ENCODE results near the gene DHX9.
"Not testable (repeated sequence)": the region's sequence is repeated elsewhere in the genome, so short reads cannot be mapped to it uniquely, and the experiment has no call there.

DHX9 gene

DNA sequence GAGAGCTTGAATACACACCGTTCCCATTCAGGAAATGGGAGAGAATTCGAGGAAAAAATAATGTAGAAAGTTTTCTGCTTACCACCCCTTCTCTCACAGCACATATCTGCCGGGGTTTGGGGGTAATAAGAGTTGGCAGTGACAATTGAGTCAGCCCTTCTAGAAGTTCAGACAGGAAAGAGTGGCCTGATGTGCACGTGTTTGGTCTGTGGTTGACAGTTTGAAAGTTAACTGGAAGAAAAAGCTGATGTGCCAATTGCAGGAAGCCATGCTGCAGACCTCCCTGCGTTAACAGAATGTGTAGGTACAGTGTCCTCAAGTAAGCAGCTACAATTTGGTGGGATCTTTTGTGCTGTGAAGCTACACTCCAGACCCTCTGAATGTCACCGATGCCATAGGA, 50.9 kb downstream of the DHX9 start:
- H3K4me3 ChIP-seq (ENCODE audit: insufficient read depth in 1 of 2, low read depth in 1 of 2, low read length in 2 of 2) = no peak overlapping the region
- no peak overlapping the region for H2BK120ac ChIP-seq (ENCODE audit: low read depth, low read length)
- H3K9ac ChIP-seq (ENCODE audit: low read length) = no peak overlapping the region
- H3K4me2 ChIP-seq (ENCODE audit: low read length, poor library complexity, severe bottlenecking) = no peak overlapping the region
- no peaks in the 10 kb centered on the region for H3K9me3 ChIP-seq (ENCODE audit: control insufficient read depth, low read length)
- H3K4ac ChIP-seq (ENCODE audit: low read depth in 1 of 2, low read length in 2 of 2) = no peak overlapping the region
- H2AFZ ChIP-seq (ENCODE audit: low read depth, low read length) = no peak overlapping the region
- DNase-seq = no peak
- no peak overlapping the region for H3K23ac ChIP-seq (ENCODE audit: low read length in 2 of 2)
- no peak overlapping the region for H2BK15ac ChIP-seq (ENCODE audit: low read depth, poor library complexity, severe bottlenecking)
- H3K79me1 ChIP-seq (replicated peaks; ENCODE audit: low read length, poor library complexity, severe bottlenecking) = peaks cover 4% of the 10 kb centered on the region
- no peak overlapping the region for H3K27ac ChIP-seq (ENCODE audit: low read length, poor library complexity, severe bottlenecking)
- no peak overlapping the region for H4K8ac ChIP-seq (ENCODE audit: low read length)
- H4K91ac ChIP-seq (ENCODE audit: low read length) = no peak overlapping the region
- no peaks in the 10 kb centered on the region for H3K4me1 ChIP-seq (ENCODE audit: control insufficient read depth, insufficient read depth, low read depth, low read length)
- H3K14ac ChIP-seq (ENCODE audit: low read length in 2 of 2) = no peak overlapping the region
- H3K18ac ChIP-seq (ENCODE audit: low read depth in 1 of 2, low read length in 2 of 2) = no peak overlapping the region
- H3K27me3 ChIP-seq (ENCODE audit: control insufficient read depth in 1 of 2, insufficient read depth in 1 of 2, low read length in 2 of 2) = no peaks in the 10 kb centered on the region
- WGBS = 87% methylated on average over 3 of the region's 6 CpGs
- H2BK5ac ChIP-seq (ENCODE audit: low read depth, low read length, poor library complexity, severe bottlenecking) = no peak overlapping the region
- H2AK5ac ChIP-seq (ENCODE audit: low read length, severe bottlenecking) = no peak overlapping the region
- H2BK12ac ChIP-seq (ENCODE audit: low read length in 2 of 2) = no peak overlapping the region
- peaks cover 14 to 41% of the 10 kb centered on the region in 2 experiments for H3K36me3 ChIP-seq (ENCODE audit: control insufficient read depth in 1 of 2, insufficient read depth in 2 of 2, low read depth in 1 of 2, low read length in 2 of 2)

DNA sequence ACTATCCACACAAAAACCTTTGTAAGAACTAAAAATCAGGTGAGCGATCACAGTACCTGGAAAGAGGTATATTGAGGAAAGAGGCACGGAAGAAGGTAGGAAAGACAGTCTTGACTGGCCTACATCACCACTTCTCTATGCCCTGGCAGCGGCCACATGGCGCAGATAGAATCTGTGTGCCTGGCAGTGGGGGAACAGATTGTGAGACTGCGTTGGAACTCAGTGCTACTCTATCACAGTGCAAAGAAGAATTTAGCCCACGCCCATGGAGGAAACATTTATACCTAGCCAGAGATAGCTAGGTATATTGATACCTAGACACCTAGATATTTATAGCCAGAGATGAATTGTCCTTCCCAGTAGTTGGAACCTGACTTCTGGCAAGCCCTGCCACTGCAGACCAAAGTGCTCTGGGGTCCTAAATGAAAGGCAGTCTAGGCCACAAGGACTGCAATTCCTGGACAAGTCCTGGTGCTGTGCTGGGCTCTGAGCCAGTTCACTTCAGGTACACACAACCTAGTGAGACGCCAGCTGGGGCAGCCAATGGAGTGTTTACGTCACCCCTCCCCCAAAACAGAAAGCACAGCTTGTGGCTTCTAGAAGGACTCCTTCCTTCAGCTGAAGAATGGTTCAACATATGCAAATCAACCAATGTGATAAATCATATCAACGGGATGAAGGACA, 51.9 kb downstream of the DHX9 start:
- Histone ChIP-seq H3K4ac (ENCODE audit: low read depth in 1 of 2, low read length in 2 of 2) (no peak overlapping the region), H3K4me1 (ENCODE audit: control insufficient read depth, insufficient read depth, low read depth, low read length) (no peaks in the 10 kb centered on the region), H2BK120ac (ENCODE audit: low read depth, low read length) (no peak overlapping the region), H3K18ac (ENCODE audit: low read depth in 1 of 2, low read length in 2 of 2) (no peak overlapping the region), H2BK15ac (ENCODE audit: low read depth, poor library complexity, severe bottlenecking) (no peak overlapping the region), H2AK5ac (ENCODE audit: low read length, severe bottlenecking) (no peak overlapping the region), H3K36me3 (ENCODE audit: control insufficient read depth in 1 of 2, insufficient read depth in 2 of 2, low read depth in 1 of 2, low read length in 2 of 2) (peaks cover 13 to 31% of the 10 kb centered on the region in 2 experiments), H3K4me3 (ENCODE audit: insufficient read depth in 1 of 2, low read depth in 1 of 2, low read length in 2 of 2) (no peak overlapping the region), H3K4me2 (ENCODE audit: low read length, poor library complexity, severe bottlenecking) (no peak overlapping the region), H3K27me3 (ENCODE audit: control insufficient read depth in 1 of 2, insufficient read depth in 1 of 2, low read length in 2 of 2) (no peaks in the 10 kb centered on the region), H2BK5ac (ENCODE audit: low read depth, low read length, poor library complexity, severe bottlenecking) (no peak overlapping the region), H3K14ac (ENCODE audit: low read length in 2 of 2) (no peak overlapping the region), H2AFZ (ENCODE audit: low read depth, low read length) (no peak overlapping the region), H3K9ac (ENCODE audit: low read length) (no peak overlapping the region), H4K8ac (ENCODE audit: low read length) (no peak overlapping the region), H3K9me3 (ENCODE audit: control insufficient read depth, low read length) (no peaks in the 10 kb centered on the region), H3K79me1 (replicated peaks; ENCODE audit: low read length, poor library complexity, severe bottlenecking) (peaks cover 4% of the 10 kb centered on the region), H3K23ac (ENCODE audit: low read length in 2 of 2) (no peak overlapping the region), H4K91ac (ENCODE audit: low read length) (no peak overlapping the region), H3K27ac (ENCODE audit: low read length, poor library complexity, severe bottlenecking) (no peak overlapping the region), H2BK12ac (ENCODE audit: low read length in 2 of 2) (no peak overlapping the region)
- WGBS = 92% methylated on average over 7 of the region's 9 CpGs
- DNase-seq = no peak

DNA sequence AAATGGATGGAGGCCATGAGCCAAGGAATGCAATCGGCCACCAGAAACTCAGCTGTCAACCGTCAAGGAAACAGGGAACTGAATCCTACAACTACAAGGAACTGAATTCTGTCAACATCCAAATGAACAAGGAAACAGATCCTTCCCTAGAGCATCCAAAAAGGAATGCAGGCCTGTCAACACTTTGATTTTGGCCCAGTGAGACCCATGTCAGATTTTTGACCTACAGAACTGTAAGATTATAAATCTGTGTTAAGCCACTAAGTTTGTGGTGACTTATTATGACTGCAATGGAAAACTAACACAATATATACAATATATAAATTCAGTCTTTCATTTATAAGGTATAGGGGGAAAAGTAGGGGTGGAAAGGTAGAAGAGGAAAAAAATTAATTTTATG, 58.5 kb downstream of the DHX9 start:
- no peak overlapping the region for H3K27ac ChIP-seq (ENCODE audit: low read length, poor library complexity, severe bottlenecking)
- no peak overlapping the region for H3K4me3 ChIP-seq (ENCODE audit: insufficient read depth in 1 of 2, low read depth in 1 of 2, low read length in 2 of 2)
- no peak overlapping the region for H3K23ac ChIP-seq (ENCODE audit: low read length in 2 of 2)
- no peak overlapping the region for H4K91ac ChIP-seq (ENCODE audit: low read length)
- no peak overlapping the region for H2BK15ac ChIP-seq (ENCODE audit: low read depth, poor library complexity, severe bottlenecking)
- no peaks in the 10 kb centered on the region for H3K36me3 ChIP-seq (ENCODE audit: control insufficient read depth in 1 of 2, insufficient read depth in 2 of 2, low read depth in 1 of 2, low read length in 2 of 2)
- DNase-seq = no peak
- no peak overlapping the region for H2BK120ac ChIP-seq (ENCODE audit: low read depth, low read length)
- 94% methylated on average over 2 of the region's 2 CpGs for WGBS
- no peak overlapping the region for H2BK12ac ChIP-seq (ENCODE audit: low read length in 2 of 2)
- no peak overlapping the region for H3K14ac ChIP-seq (ENCODE audit: low read length in 2 of 2)
- no peaks in the 10 kb centered on the region for H3K9me3 ChIP-seq (ENCODE audit: control insufficient read depth, low read length)
- no peak overlapping the region for H3K4ac ChIP-seq (ENCODE audit: low read depth in 1 of 2, low read length in 2 of 2)
- H2BK5ac ChIP-seq (ENCODE audit: low read depth, low read length, poor library complexity, severe bottlenecking) = no peak overlapping the region
- H4K8ac ChIP-seq (ENCODE audit: low read length) = no peak overlapping the region
- no peaks in the 10 kb centered on the region for H3K79me1 ChIP-seq (replicated peaks; ENCODE audit: low read length, poor library complexity, severe bottlenecking)
- H2AFZ ChIP-seq (ENCODE audit: low read depth, low read length) = no peak overlapping the region
- no peaks in the 10 kb centered on the region for H3K27me3 ChIP-seq (ENCODE audit: control insufficient read depth in 1 of 2, insufficient read depth in 1 of 2, low read length in 2 of 2)
- H3K9ac ChIP-seq (ENCODE audit: low read length) = no peak overlapping the region
- no peak overlapping the region for H3K18ac ChIP-seq (ENCODE audit: low read depth in 1 of 2, low read length in 2 of 2)
- no peaks in the 10 kb centered on the region for H3K4me1 ChIP-seq (ENCODE audit: control insufficient read depth, insufficient read depth, low read depth, low read length)
- H2AK5ac ChIP-seq (ENCODE audit: low read length, severe bottlenecking) = no peak overlapping the region
- H3K4me2 ChIP-seq (ENCODE audit: low read length, poor library complexity, severe bottlenecking) = no peak overlapping the region

DNA sequence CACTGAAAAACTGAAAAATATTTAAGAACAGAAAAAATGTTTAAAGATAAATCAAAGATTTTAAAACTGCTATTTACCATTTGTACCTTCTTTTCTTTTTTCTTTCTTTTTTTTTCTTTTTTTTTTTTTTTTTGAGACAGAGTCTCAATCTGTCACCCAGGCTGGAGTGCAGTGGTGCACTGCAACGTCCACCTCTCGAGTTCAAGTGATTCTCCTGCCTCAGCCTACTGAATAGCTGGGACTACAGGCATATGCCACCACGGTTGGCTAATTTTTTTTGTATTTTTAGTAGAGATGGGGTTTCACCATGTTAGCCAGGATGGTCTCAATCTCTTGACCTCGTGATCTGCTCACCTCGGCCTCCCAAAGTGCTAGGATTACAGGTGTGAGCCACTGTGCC, 62.8 kb downstream of the DHX9 start:
- not testable (repeated sequence) for H2BK12ac ChIP-seq (ENCODE audit: low read length in 2 of 2); H3K14ac ChIP-seq (ENCODE audit: low read length in 2 of 2); H3K9ac ChIP-seq (ENCODE audit: low read length); H2BK120ac ChIP-seq (ENCODE audit: low read depth, low read length); H3K4ac ChIP-seq (ENCODE audit: low read depth in 1 of 2, low read length in 2 of 2); H2BK15ac ChIP-seq (ENCODE audit: low read depth, poor library complexity, severe bottlenecking); H3K4me3 ChIP-seq (ENCODE audit: insufficient read depth in 1 of 2, low read depth in 1 of 2, low read length in 2 of 2); H4K91ac ChIP-seq (ENCODE audit: low read length); H3K18ac ChIP-seq (ENCODE audit: low read depth in 1 of 2, low read length in 2 of 2); H3K4me1 ChIP-seq (ENCODE audit: control insufficient read depth, insufficient read depth, low read depth, low read length); H4K8ac ChIP-seq (ENCODE audit: low read length); DNase-seq; H3K23ac ChIP-seq (ENCODE audit: low read length in 2 of 2); H3K27me3 ChIP-seq (ENCODE audit: control insufficient read depth in 1 of 2, insufficient read depth in 1 of 2, low read length in 2 of 2); H3K27ac ChIP-seq (ENCODE audit: low read length, poor library complexity, severe bottlenecking); H2AFZ ChIP-seq (ENCODE audit: low read depth, low read length); H3K79me1 ChIP-seq (replicated peaks; ENCODE audit: low read length, poor library complexity, severe bottlenecking); H2BK5ac ChIP-seq (ENCODE audit: low read depth, low read length, poor library complexity, severe bottlenecking); H3K36me3 ChIP-seq (ENCODE audit: control insufficient read depth in 1 of 2, insufficient read depth in 2 of 2, low read depth in 1 of 2, low read length in 2 of 2); H3K4me2 ChIP-seq (ENCODE audit: low read length, poor library complexity, severe bottlenecking); H3K9me3 ChIP-seq (ENCODE audit: control insufficient read depth, low read length); H2AK5ac ChIP-seq (ENCODE audit: low read length, severe bottlenecking)
- 86% methylated on average over 3 of the region's 5 CpGs for WGBS
